ENCODE data around the gene ANKRD37. TPM values are rescaled to one million over a fixed set of nuclear protein-coding genes. Genes with fewer than 3 reads are reported as not detected.

Gene ANKRD37, protein sequence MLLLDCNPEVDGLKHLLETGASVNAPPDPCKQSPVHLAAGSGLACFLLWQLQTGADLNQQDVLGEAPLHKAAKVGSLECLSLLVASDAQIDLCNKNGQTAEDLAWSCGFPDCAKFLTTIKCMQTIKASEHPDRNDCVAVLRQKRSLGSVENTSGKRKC
- total RNA-seq (2022; extraction: Qiagen RNA extraction) = 3.3 to 4.8 TPM (median 4.2 TPM) in 5 replicates

DNA sequence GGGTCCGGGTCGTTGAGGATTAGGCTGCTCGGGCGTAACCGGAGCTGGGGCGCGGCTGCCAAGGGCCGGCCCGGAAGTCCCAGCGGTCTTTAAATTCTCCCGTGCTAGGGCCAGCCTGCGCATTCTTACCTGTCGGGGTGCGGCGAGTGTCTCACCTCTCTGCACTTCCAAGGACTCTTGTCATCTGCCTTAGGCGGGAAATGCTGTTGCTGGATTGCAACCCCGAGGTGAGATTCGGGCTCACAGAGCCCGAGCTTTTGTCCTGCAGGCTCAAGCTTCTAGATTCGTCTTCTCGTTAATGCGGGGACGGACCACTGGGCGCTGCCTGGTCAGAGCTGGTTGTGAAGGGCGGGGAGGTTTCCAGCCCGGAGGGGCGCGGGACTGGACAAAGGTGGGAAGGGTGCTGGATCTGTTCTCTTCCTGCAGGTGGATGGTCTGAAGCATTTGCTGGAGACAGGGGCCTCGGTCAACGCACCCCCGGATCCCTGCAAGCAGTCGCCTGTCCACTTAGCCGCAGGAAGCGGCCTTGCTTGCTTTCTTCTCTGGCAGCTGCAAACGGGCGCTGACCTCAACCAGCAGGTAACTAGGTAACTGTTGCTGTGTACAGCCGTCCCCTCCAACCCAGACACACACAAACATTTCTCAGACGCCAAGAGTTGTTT is at the start of gene ANKRD37:
TSS of gene ANKRD37 (plus strand) at position 118 of the 662 bp plus-strand sequence. CDS start at position 201, 83 bp downstream.

DNA sequence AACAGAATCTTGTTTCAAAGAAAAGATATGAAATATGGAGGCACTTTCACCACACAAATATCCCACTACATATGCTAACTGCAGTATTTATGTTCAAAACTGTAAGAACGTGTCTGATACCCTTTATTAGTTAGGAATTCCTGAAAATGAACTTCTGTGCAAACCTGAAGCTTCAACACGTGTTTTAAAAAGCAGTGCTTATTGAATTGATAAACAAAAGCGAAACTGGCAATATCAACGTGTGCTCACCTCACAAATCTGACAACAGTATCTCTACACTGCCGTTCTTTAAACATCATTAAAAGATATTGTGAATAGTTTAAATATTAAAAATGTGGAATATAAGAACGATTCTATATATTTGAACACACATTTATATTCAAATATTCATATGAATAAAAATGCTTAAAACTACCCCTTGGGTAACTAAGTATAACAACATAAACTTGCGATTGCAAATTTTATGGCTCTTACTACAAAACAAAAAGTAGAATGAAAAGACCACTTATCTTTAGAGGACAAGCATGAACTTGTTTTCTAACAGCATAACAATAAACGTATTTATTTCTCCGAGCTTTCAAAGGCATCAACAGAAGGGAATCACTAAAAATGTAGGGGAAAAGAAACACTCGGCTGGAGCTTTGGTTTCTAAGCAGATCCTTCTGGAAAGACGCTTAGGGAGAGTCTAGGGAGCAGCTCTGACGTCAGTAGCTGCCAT is 1.2 kb upstream of the ANKRD37 start, which contains the start of gene LRP2BP:
TSS of gene LRP2BP (minus strand) at position 687 of the 718 bp plus-strand sequence. CDS start 17,738 bp downstream, outside the sequence.

DNA sequence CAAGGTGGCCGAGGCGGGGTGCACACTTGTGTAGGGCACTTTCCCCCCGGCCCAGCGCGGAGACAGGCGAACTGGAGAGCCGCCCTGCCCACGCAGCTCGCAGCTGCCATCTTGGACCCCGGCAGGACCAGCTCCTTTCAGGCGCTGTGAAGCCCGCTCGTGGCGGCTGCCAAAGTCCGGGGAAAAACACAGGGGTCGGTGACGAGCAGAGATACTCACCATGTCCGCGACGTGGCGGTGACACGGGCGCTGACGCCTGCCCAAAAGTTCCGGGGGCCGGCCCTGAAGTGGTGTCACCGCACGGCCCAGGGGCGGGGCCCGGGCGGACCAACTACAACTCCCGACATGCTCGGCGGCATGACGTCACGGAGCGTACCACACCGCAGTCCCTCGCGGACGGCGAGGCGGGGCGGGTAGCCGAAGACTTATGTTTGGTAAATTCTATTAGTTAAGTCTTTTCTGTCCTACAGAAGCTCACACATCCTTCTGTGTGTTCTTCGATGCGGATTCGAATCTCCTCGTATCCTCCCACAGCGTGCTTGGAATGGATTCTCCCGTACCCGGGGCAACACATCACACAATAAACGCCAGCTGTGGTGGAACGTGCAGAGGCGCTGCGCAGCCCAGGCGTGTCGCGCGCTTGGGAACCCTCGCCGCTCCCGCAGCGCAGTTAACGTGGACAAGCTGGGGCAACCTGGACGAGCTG is 29.2 kb downstream of the ANKRD37 start, which contains the start of gene UFSP2:
TSS of gene UFSP2 (minus strand) at position 318 of the 706 bp plus-strand sequence. CDS start at position 222, 96 bp downstream.

Other genes starting within 250 kb of the ANKRD37 start
- gene CFAP97, start 192.8 kb upstream of the ANKRD37 start, total RNA-seq (2022; extraction: Qiagen RNA extraction) = 8.3 to 13.7 TPM (median 12.3 TPM) in 5 replicates
- 6.4 to 9.5 TPM (median 8.0 TPM) in 5 replicates for gene SNX25, start 187.2 kb upstream of the ANKRD37 start, total RNA-seq (2022; extraction: Qiagen RNA extraction)
- 0.08 to 0.18 TPM (median 0.10 TPM) in 5 replicates for gene LRP2BP, start 917 bp upstream of the ANKRD37 start, total RNA-seq (2022; extraction: Qiagen RNA extraction)
- gene UFSP2, start 29.1 kb downstream of the ANKRD37 start, total RNA-seq (2022; extraction: Qiagen RNA extraction) = 11.9 to 15.6 TPM (median 13.9 TPM) in 5 replicates
- gene CCDC110, start 74.9 kb downstream of the ANKRD37 start, total RNA-seq (2022; extraction: Qiagen RNA extraction) = 0.04 to 0.09 TPM (median 0.07 TPM) in 3 of 5 replicates, not detected in the others
- gene PDLIM3, start 138.7 kb downstream of the ANKRD37 start, total RNA-seq (2022; extraction: Qiagen RNA extraction) = 0.12 to 0.14 TPM (median 0.13 TPM) in 4 of 5 replicates, not detected in the other